C4-2B (cell line): ENCODE results near the gene PPWD1.
"Not testable (repeated sequence)": the region's sequence is repeated elsewhere in the genome, so short reads cannot be mapped to it uniquely, and the experiment has no call there.

ENCODE experiments used
- ZFX ChIP-seq: fragments of 450-650 bp; IDR thresholded peaks from 2 replicates; pipeline ENCODE4 v1.6.1; 2017
- TF ChIP-seq, protein P1 (sequence below): fragments of 450-650 bp; conservative IDR thresholded peaks from 2 replicates; pipeline ENCODE4 v1.5.1; 2017; ENCODE audit warnings: mild to moderate bottlenecking

DNA sequence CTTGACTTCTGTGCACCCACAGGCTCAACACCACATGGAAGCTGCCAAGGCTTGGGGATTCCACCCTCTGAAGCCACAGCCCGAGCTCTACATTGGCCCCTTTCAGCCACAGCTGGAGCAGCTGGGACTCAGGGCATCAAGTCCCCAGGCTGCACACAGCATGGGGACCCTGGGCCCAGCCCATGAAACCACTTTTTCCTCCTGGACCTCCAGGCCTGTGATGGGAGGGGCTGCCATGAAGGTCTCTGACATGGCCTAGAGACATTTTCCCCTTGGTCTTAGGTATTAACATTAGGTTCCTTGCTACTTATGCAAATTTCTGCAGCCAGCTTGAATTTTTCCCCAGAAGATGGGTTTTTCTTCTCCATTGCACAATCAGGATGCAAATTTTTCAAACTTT, 38.7 kb downstream of the PPWD1 start:
- TF ChIP-seq, protein P1, sequence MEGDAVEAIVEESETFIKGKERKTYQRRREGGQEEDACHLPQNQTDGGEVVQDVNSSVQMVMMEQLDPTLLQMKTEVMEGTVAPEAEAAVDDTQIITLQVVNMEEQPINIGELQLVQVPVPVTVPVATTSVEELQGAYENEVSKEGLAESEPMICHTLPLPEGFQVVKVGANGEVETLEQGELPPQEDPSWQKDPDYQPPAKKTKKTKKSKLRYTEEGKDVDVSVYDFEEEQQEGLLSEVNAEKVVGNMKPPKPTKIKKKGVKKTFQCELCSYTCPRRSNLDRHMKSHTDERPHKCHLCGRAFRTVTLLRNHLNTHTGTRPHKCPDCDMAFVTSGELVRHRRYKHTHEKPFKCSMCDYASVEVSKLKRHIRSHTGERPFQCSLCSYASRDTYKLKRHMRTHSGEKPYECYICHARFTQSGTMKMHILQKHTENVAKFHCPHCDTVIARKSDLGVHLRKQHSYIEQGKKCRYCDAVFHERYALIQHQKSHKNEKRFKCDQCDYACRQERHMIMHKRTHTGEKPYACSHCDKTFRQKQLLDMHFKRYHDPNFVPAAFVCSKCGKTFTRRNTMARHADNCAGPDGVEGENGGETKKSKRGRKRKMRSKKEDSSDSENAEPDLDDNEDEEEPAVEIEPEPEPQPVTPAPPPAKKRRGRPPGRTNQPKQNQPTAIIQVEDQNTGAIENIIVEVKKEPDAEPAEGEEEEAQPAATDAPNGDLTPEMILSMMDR: not testable (repeated sequence)
- not testable (repeated sequence) for TF ChIP-seq ZFX
